SK-N-SH treated with all-trans-retinoic acid at 6 μM for 48 hours (cell line): ENCODE results near the gene EXD3.

Source experiments
- ARNTL ChIP-seq: fragments of 450-650 bp; formaldehyde crosslinking; IDR thresholded peaks from 2 replicates; pipeline ENCODE4 v1.5.0; 2020; ENCODE audit warnings: low read depth, mild to moderate bottlenecking, moderate library complexity, borderline replicate concordance
- BACH2 ChIP-seq: fragments of 250-450 bp; sonication (Bioruptor Pico); IDR thresholded peaks from 2 replicates; pipeline ENCODE4 v1.9.0; 2021; ENCODE audit warnings: mild to moderate bottlenecking, borderline replicate concordance
- CREB5 ChIP-seq: fragments of 250-450 bp; sonication (Bioruptor Pico); IDR thresholded peaks from 2 replicates; pipeline ENCODE4 v1.5.1; 2020; ENCODE audit warnings: low read depth, mild to moderate bottlenecking, moderate library complexity
- CSDC2 ChIP-seq: fragments of 250-450 bp; sonication (Bioruptor Pico); IDR thresholded peaks from 2 replicates; pipeline ENCODE4 v1.5.0; 2020; ENCODE audit warnings: mild to moderate bottlenecking, moderate library complexity
- ISL1 ChIP-seq: fragments of 250-450 bp; sonication (Bioruptor Pico); IDR thresholded peaks from 2 replicates; pipeline ENCODE4 v2.1.2; 2022; ENCODE audit warnings: mild to moderate bottlenecking, moderate library complexity
- OSR1 ChIP-seq: fragments of 250-450 bp; sonication (Bioruptor Pico); IDR thresholded peaks from 2 replicates; pipeline ENCODE4 v1.8.0; 2022; ENCODE audit warnings: moderate library complexity, mild to moderate bottlenecking, inconsistent platforms
- PATZ1 ChIP-seq: fragments of 250-450 bp; sonication (Bioruptor Pico); IDR thresholded peaks from 2 replicates; pipeline ENCODE4 v1.8.0; 2020; ENCODE audit warnings: mild to moderate bottlenecking, moderate library complexity, borderline replicate concordance
- PPARA ChIP-seq: fragments of 250-450 bp; sonication (Bioruptor Pico); IDR thresholded peaks from 2 replicates; pipeline ENCODE4 v1.5.0; 2020; ENCODE audit warnings: mild to moderate bottlenecking, borderline replicate concordance
- RARB ChIP-seq: fragments of 250-450 bp; sonication (Bioruptor Pico); IDR thresholded peaks from 2 replicates; pipeline ENCODE4 v1.8.0; 2021; ENCODE audit warnings: mild to moderate bottlenecking, moderate library complexity
- TCF4 ChIP-seq: fragments of 250-450 bp; sonication (Bioruptor Pico); IDR thresholded peaks from 2 replicates; pipeline ENCODE4 v1.8.0; 2021; ENCODE audit warnings: mild to moderate bottlenecking, moderate library complexity, borderline replicate concordance
- TSHZ2 ChIP-seq: fragments of 250-450 bp; sonication (Bioruptor Pico); IDR thresholded peaks from 2 replicates; pipeline ENCODE4 v1.5.0; 2020; ENCODE audit warnings: mild to moderate bottlenecking, moderate library complexity
- ZC3H10 ChIP-seq: fragments of 250-450 bp; sonication (Bioruptor Pico); IDR thresholded peaks from 2 replicates; pipeline ENCODE4 v1.5.1; 2021; ENCODE audit warnings: mild to moderate bottlenecking, moderate library complexity
- ZFP30 ChIP-seq: fragments of 450-650 bp; formaldehyde crosslinking; IDR thresholded peaks from 2 replicates; pipeline ENCODE4 v1.5.0; 2022; ENCODE audit warnings: mild to moderate bottlenecking, moderate library complexity
- ZNF8 ChIP-seq: fragments of 450-650 bp; formaldehyde crosslinking; IDR thresholded peaks from 2 replicates; pipeline ENCODE4 v1.5.0; 2020; ENCODE audit warnings: mild to moderate bottlenecking, moderate library complexity

- TF ChIP-seq ISL1 (no peak), CSDC2 (CRISPR knock-in tag) (no peak), OSR1 (CRISPR knock-in tag) (no peak), PATZ1 (no peak), ZC3H10 (no peak), ZFP30 (CRISPR knock-in tag) (no peak), CREB5 (CRISPR knock-in tag) (no peak), RARB (CRISPR knock-in tag) (no peak), TSHZ2 (CRISPR knock-in tag) (no peak), ZNF8 (CRISPR knock-in tag) (no peak), ARNTL (no peak), TCF4 (no peak), PPARA (CRISPR knock-in tag) (no peak), BACH2 (CRISPR knock-in tag) (no peak)
Measured at GRCh38 chr9:137293094-137293481, 129.9 kb downstream of the EXD3 start.
